Activated naive CD4-positive, alpha-beta T cell treated with anti-CD3 and anti-CD28 coated beads for 36 hours (primary cell): Measurements from ENCODE around the gene DMWD. TPM values are rescaled to one million over a fixed set of nuclear protein-coding genes. Genes with fewer than 3 reads are reported as not detected.
"Not testable (repeated sequence)": the region's sequence is repeated elsewhere in the genome, so short reads cannot be mapped to it uniquely, and the experiment has no call there.

Experiments used
- CTCF ChIA-PET: fragments of 350-600 bp; sonication (Branson Sonifier 250); formaldehyde crosslinking; loops from one replicate; lab custom pipeline; 2021; ENCODE audit warnings: antibody characterized with exemption; lab: Charles Lee
- DNase-seq: peaks from one replicate; pipeline ENCODE4 v3.0.0-alpha.2; 2020
- H3K27ac Mint-ChIP-seq: one replicate; pipeline ENCODE4 v1.8.0; 2021; ENCODE audit warnings: mild to moderate bottlenecking, mixed read lengths
- H3K27me3 Mint-ChIP-seq: one replicate; pipeline ENCODE4 v1.8.0; 2021; ENCODE audit warnings: low read depth, mixed read lengths
- H3K36me3 Mint-ChIP-seq: one replicate; pipeline ENCODE4 v1.8.0; 2021; ENCODE audit warnings: low read depth, mixed read lengths
- H3K4me1 Mint-ChIP-seq: one replicate; pipeline ENCODE4 v1.8.0; 2021; ENCODE audit warnings: low read depth, mixed read lengths
- H3K4me3 Mint-ChIP-seq: one replicate; pipeline ENCODE4 v1.8.0; 2021; ENCODE audit warnings: mild to moderate bottlenecking, moderate library complexity, mixed read lengths
- H3K9me3 Mint-ChIP-seq: one replicate; pipeline ENCODE4 v1.8.0; 2021; ENCODE audit warnings: mixed read lengths
- intact Hi-C: fragments of 100-400 bp; cut with micrococcal nuclease; formaldehyde crosslinking; loops from one replicate; pipeline ENCODE4 v1.15.1; 2023
- total RNA-seq, 2 experiments: library from RNA; stranded (reverse); gene quantifications; one replicate each; pipeline ENCODE4 v1.2.3, GENCODE V29; 2021

DMWD gene
- total RNA-seq, 2 experiments from 2014 or later = 28.6 to 29.1 TPM

DNA sequence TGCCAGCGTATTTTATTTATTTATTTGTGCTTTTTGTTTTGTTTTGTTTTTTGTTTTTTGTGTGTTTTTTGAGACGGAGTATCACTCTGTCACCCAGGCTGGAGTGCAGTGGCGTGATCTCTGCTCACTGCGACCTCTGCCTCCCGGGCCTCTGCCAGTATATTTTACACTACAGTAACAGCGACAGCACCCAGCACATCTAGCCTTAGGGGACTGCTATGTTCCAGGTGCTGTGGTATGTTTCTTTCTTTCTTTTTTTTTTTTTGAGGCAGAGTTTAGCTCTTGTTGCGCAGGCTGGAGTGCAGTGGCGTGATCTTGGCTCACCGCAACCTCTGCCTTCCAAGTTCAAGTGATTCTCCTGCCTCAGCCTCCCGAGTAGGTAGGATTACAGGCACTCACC, 41.2 kb downstream of the DMWD start:
- H3K9me3 Mint-ChIP-seq, H3K27ac Mint-ChIP-seq, H3K4me3 Mint-ChIP-seq, H3K27me3 Mint-ChIP-seq, DNase-seq, CTCF ChIA-PET, H3K4me1 Mint-ChIP-seq, intact Hi-C loops, H3K36me3 Mint-ChIP-seq: not testable (repeated sequence)

DNA sequence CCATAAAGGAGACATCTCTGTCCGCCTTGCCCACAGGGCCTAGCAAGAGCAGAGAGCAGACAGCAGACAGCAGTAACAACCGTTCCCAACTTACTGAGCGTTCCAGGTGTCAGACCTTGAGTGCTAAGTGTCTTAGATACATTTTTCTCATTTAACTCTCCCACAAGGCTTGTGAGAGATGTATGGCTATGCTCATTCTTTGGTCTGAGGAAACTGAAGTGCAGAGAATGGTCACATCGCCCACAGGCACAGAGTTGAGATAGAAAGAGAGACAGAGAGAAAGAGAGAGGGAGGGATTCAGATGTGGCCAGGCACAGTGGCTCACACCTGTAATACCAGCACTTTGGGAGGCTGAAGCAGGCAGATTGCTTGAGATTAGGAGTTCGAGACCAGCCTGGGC, 45.1 kb downstream of the DMWD start:
- no peaks in the 10 kb centered on the region for H3K9me3 Mint-ChIP-seq
- H3K27me3 Mint-ChIP-seq = no peaks in the 10 kb centered on the region
- no peaks in the 10 kb centered on the region for H3K4me1 Mint-ChIP-seq
- DNase-seq = no peak
- H3K27ac Mint-ChIP-seq = no peak overlapping the region
- intact Hi-C loops = no loop called here
- CTCF ChIA-PET = no interaction called here
- no peak overlapping the region for H3K4me3 Mint-ChIP-seq
- H3K36me3 Mint-ChIP-seq = no peaks in the 10 kb centered on the region

DNA sequence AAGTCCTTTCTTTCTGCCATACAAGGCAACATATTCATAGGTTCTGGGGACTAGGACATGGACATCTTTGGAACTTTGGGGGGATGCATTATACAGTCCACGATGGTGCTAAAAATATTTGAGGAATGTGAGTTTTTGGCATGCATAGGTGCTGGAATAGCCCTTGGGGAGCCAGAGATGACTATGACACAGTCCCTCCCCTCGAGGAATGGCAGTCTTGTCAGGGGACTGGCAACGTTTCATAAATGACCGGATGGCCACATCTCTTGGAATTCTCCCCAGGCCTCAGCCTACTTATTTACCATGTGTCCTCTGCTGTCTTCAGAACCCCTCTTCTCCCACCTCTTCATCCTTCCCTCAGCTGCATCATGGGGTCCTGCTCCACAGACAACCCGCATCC, 45.8 kb downstream of the DMWD start:
- H3K27ac Mint-ChIP-seq = no peak overlapping the region
- H3K9me3 Mint-ChIP-seq = no peaks in the 10 kb centered on the region
- H3K4me1 Mint-ChIP-seq = no peaks in the 10 kb centered on the region
- H3K27me3 Mint-ChIP-seq = no peaks in the 10 kb centered on the region
- H3K36me3 Mint-ChIP-seq = no peaks in the 10 kb centered on the region
- intact Hi-C loops = no loop called here
- CTCF ChIA-PET = no interaction called here
- H3K4me3 Mint-ChIP-seq = no peak overlapping the region
- no peak for DNase-seq

DNA sequence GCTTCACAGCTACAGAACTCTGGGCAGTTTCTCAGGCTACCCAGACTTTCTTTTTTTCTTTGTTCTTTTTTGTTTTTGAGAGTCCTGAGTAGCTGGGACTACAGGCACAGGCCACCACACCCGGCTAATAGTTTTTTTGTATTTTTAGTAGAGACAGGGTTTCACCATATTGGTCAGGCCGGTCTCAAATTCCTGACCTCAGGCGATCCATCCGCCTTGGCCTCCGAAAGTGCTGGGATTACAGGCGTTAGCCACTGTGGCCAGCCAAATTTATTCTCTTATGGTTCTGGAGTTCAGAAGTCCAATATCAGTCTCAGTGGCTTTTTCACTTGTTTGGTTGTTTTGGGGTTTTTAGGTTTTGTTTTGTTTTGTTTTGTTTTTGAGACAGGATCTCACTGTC, 47.0 kb downstream of the DMWD start:
- no peaks in the 10 kb centered on the region for H3K36me3 Mint-ChIP-seq
- no peaks in the 10 kb centered on the region for H3K27me3 Mint-ChIP-seq
- CTCF ChIA-PET = no interaction called here
- no peak overlapping the region for H3K27ac Mint-ChIP-seq
- H3K9me3 Mint-ChIP-seq = no peaks in the 10 kb centered on the region
- no peak overlapping the region for H3K4me3 Mint-ChIP-seq
- no peaks in the 10 kb centered on the region for H3K4me1 Mint-ChIP-seq
- no peak for DNase-seq
- intact Hi-C loops = no loop called here

DNA sequence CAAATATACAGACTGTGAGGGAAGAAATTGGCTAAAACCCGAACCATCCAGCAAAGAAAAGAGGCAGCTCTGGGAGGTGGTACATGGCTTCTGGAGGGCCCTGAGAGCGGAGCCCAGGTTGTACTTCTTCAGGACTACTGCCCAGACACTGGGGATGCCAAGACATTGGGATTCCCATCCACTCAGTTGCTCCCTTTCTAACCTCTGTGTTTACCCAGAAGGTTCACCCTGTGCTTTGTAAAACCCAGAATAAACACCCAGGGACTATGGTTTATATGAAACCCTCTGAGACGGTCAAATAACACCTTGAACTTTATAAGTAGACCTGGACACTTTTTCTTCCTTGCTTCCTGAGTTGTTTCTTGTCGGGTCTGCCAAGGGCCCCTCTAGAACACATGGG, 49.7 kb downstream of the DMWD start:
- H3K36me3 Mint-ChIP-seq = no peaks in the 10 kb centered on the region
- no peak for DNase-seq
- intact Hi-C loops = no loop called here
- H3K9me3 Mint-ChIP-seq = no peaks in the 10 kb centered on the region
- CTCF ChIA-PET = interaction anchor here (1.3 kb wide), 1 partner anchor 26 kb away, joined by 4 read pairs; no protein-coding TSS in a partner anchor
- H3K27ac Mint-ChIP-seq = no peak overlapping the region
- no peaks in the 10 kb centered on the region for H3K4me1 Mint-ChIP-seq
- no peaks in the 10 kb centered on the region for H3K27me3 Mint-ChIP-seq
- no peak overlapping the region for H3K4me3 Mint-ChIP-seq

DNA sequence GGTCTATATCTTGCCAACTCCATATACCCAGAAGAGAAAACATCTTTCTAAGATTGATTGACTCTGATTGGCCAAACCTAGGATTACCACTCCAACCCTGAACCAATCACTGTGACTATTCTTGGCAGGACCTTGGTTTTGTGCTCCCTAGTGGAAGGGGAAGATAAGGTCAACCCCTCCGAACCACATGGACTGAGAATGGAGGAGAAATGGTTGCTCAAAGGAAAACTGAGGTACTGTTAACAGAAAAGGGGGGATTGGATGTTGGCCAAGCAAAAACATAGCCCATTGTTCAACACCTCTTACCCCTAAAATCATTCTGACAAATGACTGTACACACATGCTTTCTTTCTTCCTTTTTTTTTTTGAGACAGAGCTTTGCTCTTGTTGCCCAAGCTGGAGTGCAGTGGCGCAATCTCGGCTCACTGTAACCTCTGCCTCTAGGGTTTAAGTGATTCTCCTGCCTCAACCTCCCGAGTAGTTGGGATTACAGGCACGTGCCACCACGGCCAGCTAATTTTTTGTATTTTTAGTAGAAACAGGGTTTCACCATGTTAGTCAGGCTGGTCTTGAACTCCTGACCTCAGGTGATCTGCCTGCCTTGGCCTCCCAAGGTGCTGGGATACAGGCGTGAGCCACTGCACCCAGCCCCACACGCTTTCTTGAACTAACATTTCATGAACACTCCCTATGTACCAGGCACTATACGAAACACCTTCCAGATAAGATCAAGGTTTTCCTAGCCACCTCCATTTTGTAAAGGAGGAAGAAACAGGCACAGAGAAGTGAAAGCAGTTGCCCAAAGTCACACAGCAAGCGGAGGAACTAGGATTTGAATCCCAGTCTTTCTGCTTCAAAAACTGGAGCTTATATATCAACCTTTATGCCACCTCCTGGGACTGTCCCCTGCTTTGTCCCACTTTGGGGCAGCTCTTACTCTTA, 52.9 kb downstream of the DMWD start:
- no peak overlapping the region for H3K27ac Mint-ChIP-seq
- intact Hi-C loops = no loop called here
- H3K36me3 Mint-ChIP-seq = no peaks in the 10 kb centered on the region
- DNase-seq = no peak
- H3K4me3 Mint-ChIP-seq = no peak overlapping the region
- CTCF ChIA-PET = no interaction called here
- H3K9me3 Mint-ChIP-seq = no peaks in the 10 kb centered on the region
- no peaks in the 10 kb centered on the region for H3K4me1 Mint-ChIP-seq
- no peaks in the 10 kb centered on the region for H3K27me3 Mint-ChIP-seq

DNA sequence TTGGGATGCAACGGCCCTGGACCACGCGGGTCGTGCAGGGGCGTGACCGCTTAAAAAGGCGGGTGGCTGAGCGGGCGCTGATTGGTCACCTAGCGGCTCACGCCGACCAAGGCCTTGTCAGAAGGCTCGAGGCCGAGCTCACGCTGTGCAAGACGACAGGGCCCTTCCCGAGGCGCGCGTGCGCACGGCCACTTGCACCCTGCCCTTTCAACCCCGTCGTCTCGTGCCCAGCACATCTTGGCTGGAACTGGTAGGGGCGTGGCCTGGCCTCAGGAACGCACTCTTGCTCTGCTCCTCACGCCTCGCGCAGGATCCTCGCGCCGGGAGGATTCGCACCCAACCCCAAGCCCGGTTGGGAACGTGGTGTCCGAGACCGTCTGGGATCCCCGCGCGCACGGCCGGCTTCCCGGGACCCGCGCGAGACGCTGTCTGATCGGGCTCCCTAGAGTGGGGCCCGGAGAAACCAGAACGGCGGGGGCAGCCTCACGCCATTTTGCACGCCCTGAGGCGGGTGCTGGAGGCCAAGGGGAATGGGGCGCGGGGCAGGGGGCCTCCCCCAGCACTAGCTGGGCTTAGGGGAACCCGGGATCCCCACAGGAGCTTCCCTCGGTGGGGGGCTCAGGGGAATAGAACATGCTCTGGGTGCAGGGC, 59.4 kb downstream of the DMWD start, which contains the start of gene MEIOSIN:
TSS of gene MEIOSIN (plus strand) at position 280 of the 651 bp plus-strand sequence. CDS start 1,938 bp downstream, outside the sequence.
- H3K36me3 Mint-ChIP-seq = no peaks in the 10 kb centered on the region
- H3K27me3 Mint-ChIP-seq = no peaks in the 10 kb centered on the region
- no peaks in the 10 kb centered on the region for H3K9me3 Mint-ChIP-seq
- H3K27ac Mint-ChIP-seq = no peak within 1 kb of the TSS
- H3K4me1 Mint-ChIP-seq = peaks cover 16% of the 10 kb centered on the region
- no peak within 1 kb of the TSS for H3K4me3 Mint-ChIP-seq
- intact Hi-C loops = loop anchor here (5.0 kb wide), 1 partner anchor 169 kb away; the partner anchor contains the start of gene MYPOP
- CTCF ChIA-PET = no interaction called here
- DNase-seq = no peak

Other genes starting within 250 kb of the DMWD start
- 10 to 100 TPM; 12.4 to 12.7 TPM for gene OPA3, start 208.0 kb downstream of the DMWD start, total RNA-seq
- gene GPR4, start 190.6 kb downstream of the DMWD start, total RNA-seq = not detected
- gene EML2, start 153.4 kb downstream of the DMWD start, total RNA-seq = 100 to 1,000 TPM; 145 to 159 TPM
- 1 to 10 TPM; 1.8 to 2.3 TPM for gene GIPR, start 124.6 kb downstream of the DMWD start, total RNA-seq
- gene SNRPD2, start 100.9 kb downstream of the DMWD start, total RNA-seq = 100 to 1,000 TPM; 976 to 988 TPM
- gene QPCTL, start 100.2 kb downstream of the DMWD start, total RNA-seq = 10 to 100 TPM; 12.0 to 14.1 TPM
- gene FBXO46, start 61.9 kb downstream of the DMWD start, total RNA-seq = 10 to 100 TPM; 21.8 to 23.2 TPM
- not detected for gene MEIOSIN, start 59.4 kb downstream of the DMWD start, total RNA-seq
- gene SIX5, start 23.6 kb downstream of the DMWD start, total RNA-seq = 1 to 10 TPM; 1.8 to 2.2 TPM
- gene DMPK, start 10.4 kb downstream of the DMWD start, total RNA-seq = 1 to 10 TPM; 6.1 TPM
- under 1 TPM in 1 of 2 experiments, not detected in 1; 0.17 TPM for gene RSPH6A, start 22.5 kb upstream of the DMWD start, total RNA-seq
- gene SYMPK, start 70.3 kb upstream of the DMWD start, total RNA-seq = 10 to 100 TPM; 96.9 to 97.4 TPM
- gene FOXA3, start 71.5 kb upstream of the DMWD start, total RNA-seq = under 1 TPM in 1 of 2 experiments, not detected in 1; 0.20 TPM
- 10 to 100 TPM; 11.4 TPM for gene IRF2BP1, start 93.3 kb upstream of the DMWD start, total RNA-seq
- 1 to 10 TPM; 4.5 to 4.8 TPM for gene MYPOP, start 109.8 kb upstream of the DMWD start, total RNA-seq
- not detected for gene NANOS2, start 121.9 kb upstream of the DMWD start, total RNA-seq
- not detected for gene NOVA2, start 181.0 kb upstream of the DMWD start, total RNA-seq
- 10 to 100 TPM; 26.4 to 29.3 TPM for gene CCDC61, start 202.6 kb upstream of the DMWD start, total RNA-seq
- gene PGLYRP1, start 230.2 kb upstream of the DMWD start, total RNA-seq = not detected
- not detected for gene IGFL4, start 248.2 kb upstream of the DMWD start, total RNA-seq